HEK293 (cell line): ENCODE data around the gene GNGT1.

Experiments
- SETDB1 ChIP-seq: IDR thresholded peaks from one replicate; pipeline ENCODE4 v1.6.1; 2017; ENCODE audit warnings: mild to moderate bottlenecking, low read length, moderate library complexity, mixed read lengths; ENCODE audit not compliant: insufficient read length
- ZBTB20 ChIP-seq: fragments of 450-650 bp; formaldehyde crosslinking; IDR thresholded peaks from 2 replicates; pipeline ENCODE4 v1.5.1; 2016; ENCODE audit warnings: missing biosample characterization, missing genetic modification characterization
- ZBTB7A ChIP-seq: fragments of 450-650 bp; formaldehyde crosslinking; IDR thresholded peaks from 2 replicates; pipeline ENCODE4 v1.5.1; 2016; ENCODE audit warnings: low read depth, missing biosample characterization, missing genetic modification characterization
- ZNF335 ChIP-seq: fragments of 450-650 bp; formaldehyde crosslinking; conservative IDR thresholded peaks from 2 replicates; pipeline ENCODE4 v1.5.1; 2016; ENCODE audit warnings: missing biosample characterization, missing genetic modification characterization
- ZNF629 ChIP-seq: fragments of 450-650 bp; formaldehyde crosslinking; IDR thresholded peaks from 2 replicates; pipeline ENCODE4 v1.5.1; 2017; ENCODE audit warnings: missing biosample characterization, missing genetic modification characterization
- TF ChIP-seq, protein P1 (sequence below): fragments of 450-650 bp; formaldehyde crosslinking; IDR thresholded peaks from 2 replicates; pipeline ENCODE4 v1.5.1; 2016; ENCODE audit warnings: missing biosample characterization, missing genetic modification characterization

DNA sequence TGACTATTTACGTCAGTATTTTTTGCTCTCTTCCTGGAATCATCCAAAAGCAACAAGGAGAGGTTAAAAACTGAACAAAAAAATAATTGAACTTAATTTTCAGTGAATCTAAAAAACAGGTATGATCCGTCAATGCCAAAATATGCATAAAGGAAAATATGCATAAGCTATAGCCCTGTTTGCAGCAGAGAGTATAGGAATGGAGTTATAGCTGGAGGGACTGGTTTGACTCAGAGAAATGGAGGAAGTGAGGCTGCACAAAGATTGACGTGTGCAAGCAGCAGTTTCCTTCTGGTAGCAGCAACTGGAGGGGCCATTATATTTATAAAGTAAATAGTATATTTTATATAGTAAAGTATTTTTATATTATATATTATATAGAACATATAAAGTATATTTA lies 52.3 kb downstream of the GNGT1 start:
- TF ChIP-seq ZNF335 (no peak), ZNF629 (tag by site-specific recombination) (no peak), SETDB1 (no peak), ZBTB20 (tag by site-specific recombination) (no peak), ZBTB7A (tag by site-specific recombination) (no peak)
- TF ChIP-seq, protein P1, sequence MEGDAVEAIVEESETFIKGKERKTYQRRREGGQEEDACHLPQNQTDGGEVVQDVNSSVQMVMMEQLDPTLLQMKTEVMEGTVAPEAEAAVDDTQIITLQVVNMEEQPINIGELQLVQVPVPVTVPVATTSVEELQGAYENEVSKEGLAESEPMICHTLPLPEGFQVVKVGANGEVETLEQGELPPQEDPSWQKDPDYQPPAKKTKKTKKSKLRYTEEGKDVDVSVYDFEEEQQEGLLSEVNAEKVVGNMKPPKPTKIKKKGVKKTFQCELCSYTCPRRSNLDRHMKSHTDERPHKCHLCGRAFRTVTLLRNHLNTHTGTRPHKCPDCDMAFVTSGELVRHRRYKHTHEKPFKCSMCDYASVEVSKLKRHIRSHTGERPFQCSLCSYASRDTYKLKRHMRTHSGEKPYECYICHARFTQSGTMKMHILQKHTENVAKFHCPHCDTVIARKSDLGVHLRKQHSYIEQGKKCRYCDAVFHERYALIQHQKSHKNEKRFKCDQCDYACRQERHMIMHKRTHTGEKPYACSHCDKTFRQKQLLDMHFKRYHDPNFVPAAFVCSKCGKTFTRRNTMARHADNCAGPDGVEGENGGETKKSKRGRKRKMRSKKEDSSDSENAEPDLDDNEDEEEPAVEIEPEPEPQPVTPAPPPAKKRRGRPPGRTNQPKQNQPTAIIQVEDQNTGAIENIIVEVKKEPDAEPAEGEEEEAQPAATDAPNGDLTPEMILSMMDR (tag by site-specific recombination): no peak
